Measurements from ENCODE around the gene PANK4.
"Not testable (repeated sequence)": the region's sequence is repeated elsewhere in the genome, so short reads cannot be mapped to it uniquely, and the experiment has no call there.

The PANK4 gene

DNA sequence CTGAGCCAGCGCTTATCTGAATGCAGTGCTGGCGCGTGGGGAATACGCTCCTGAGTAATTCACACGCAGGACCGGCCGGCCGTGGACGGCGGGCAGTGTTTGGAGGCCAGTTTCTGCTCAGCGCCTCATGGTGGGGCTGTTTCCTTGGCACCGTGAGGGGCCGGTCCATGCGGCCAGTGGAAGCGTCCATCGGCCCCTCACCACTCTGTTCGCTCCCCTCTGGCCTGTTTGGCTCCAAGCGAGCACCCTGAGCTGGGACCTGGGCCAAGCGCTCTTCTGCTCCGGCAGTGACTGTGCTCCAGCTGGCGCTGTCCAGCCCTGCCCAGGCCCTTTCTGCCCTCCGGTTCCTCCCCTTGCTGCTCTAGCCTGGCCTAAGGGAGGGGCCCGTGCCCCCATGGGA is 66.6 kb downstream of the PANK4 start:
- ATAC-seq = peak; percentile 76
- TF ChIP-seq CSDC2 (CRISPR knock-in tag; IDR thresholded peaks at IDR 0.05) (no peak), ZNF70 (CRISPR knock-in tag; IDR thresholded peaks at IDR 0.05) (no peak), ISL1 (CRISPR knock-in tag; IDR thresholded peaks at IDR 0.05) (no peak), ZNF565 (CRISPR knock-in tag; conservative IDR thresholded peaks at IDR 0.05; ENCODE audit: low read depth) (no peak), ZNF8 (CRISPR knock-in tag; IDR thresholded peaks at IDR 0.05) (no peak)
- TF ChIP-seq, protein P1, sequence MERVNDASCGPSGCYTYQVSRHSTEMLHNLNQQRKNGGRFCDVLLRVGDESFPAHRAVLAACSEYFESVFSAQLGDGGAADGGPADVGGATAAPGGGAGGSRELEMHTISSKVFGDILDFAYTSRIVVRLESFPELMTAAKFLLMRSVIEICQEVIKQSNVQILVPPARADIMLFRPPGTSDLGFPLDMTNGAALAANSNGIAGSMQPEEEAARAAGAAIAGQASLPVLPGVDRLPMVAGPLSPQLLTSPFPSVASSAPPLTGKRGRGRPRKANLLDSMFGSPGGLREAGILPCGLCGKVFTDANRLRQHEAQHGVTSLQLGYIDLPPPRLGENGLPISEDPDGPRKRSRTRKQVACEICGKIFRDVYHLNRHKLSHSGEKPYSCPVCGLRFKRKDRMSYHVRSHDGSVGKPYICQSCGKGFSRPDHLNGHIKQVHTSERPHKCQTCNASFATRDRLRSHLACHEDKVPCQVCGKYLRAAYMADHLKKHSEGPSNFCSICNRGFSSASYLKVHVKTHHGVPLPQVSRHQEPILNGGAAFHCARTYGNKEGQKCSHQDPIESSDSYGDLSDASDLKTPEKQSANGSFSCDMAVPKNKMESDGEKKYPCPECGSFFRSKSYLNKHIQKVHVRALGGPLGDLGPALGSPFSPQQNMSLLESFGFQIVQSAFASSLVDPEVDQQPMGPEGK (CRISPR knock-in tag; IDR thresholded peaks at IDR 0.05; ENCODE audit: borderline replicate concordance) = no peak
- TF ChIP-seq, protein P2, sequence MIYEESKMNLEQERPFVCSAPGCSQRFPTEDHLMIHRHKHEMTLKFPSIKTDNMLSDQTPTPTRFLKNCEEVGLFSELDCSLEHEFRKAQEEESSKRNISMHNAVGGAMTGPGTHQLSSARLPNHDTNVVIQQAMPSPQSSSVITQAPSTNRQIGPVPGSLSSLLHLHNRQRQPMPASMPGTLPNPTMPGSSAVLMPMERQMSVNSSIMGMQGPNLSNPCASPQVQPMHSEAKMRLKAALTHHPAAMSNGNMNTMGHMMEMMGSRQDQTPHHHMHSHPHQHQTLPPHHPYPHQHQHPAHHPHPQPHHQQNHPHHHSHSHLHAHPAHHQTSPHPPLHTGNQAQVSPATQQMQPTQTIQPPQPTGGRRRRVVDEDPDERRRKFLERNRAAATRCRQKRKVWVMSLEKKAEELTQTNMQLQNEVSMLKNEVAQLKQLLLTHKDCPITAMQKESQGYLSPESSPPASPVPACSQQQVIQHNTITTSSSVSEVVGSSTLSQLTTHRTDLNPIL (CRISPR knock-in tag; IDR thresholded peaks at IDR 0.05; ENCODE audit: low read depth) = no peak

DNA sequence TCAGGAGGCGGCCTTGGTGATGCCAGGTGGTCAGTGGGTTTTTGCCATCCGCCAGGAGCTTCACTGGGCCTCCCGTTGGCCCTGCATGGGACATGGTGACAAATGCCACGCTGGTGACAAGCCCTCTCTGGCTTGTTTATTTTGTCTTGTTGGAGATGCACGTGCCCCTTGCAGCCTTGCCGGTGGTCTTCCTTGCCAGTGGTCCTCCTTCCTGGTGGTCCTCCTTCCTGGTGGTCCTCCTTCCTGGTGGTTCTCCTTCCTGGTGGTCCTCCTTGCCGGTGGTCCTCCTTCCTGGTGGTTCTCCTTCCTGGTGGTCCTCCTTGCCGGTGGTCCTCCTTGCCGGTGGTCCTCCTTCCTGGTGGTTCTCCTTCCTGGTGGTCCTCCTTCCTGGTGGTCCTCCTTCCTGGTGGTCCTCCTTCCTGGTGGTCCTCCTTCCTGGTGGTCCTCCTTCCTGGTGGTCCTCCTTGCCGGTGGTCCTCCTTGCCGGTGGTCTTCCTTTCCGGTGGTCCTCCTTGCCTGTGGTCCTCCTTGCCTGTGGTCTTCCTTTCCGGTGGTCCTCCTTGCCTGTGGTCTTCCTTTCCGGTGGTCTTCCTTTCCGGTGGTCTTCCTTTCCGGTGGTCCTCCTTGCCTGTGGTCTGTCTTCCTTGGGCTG is 67.2 kb downstream of the PANK4 start:
- ATAC-seq = not testable (repeated sequence)

DNA sequence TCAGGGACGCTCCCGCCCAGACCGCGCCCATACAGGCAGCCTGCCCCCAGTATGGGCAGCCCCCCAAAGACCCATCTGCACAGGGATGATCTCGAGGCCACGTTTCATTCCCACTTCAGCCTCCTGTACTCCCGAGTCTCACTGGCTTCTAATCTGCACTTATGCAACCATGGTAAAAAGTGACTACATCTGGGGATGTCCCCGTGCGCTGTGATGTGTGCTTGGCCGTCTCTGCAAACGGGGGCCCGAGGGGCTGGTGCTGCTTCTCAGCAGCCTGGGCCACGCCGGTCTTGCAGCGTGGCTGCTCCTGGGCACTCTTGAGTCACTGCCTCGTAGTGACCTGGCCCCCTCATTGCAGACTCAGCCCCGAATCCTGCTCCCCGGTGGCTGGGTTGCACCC is 67.7 kb downstream of the PANK4 start:
- ATAC-seq = no peak
- TF ChIP-seq OSR1 (CRISPR knock-in tag; IDR thresholded peaks at IDR 0.05) (no peak), ZFP3 (CRISPR knock-in tag; IDR thresholded peaks at IDR 0.05) (no peak), SNAI2 (CRISPR knock-in tag; IDR thresholded peaks at IDR 0.05) (no peak), ZFP30 (CRISPR knock-in tag; IDR thresholded peaks at IDR 0.05) (no peak), ZNF70 (CRISPR knock-in tag; IDR thresholded peaks at IDR 0.05) (no peak), ISL1 (CRISPR knock-in tag; IDR thresholded peaks at IDR 0.05) (no peak), BACH2 (CRISPR knock-in tag; IDR thresholded peaks at IDR 0.05; ENCODE audit: borderline replicate concordance) (no peak)
- TF ChIP-seq, protein P1 (CRISPR knock-in tag; IDR thresholded peaks at IDR 0.05; ENCODE audit: borderline replicate concordance) = no peak
- TF ChIP-seq, protein P3, sequence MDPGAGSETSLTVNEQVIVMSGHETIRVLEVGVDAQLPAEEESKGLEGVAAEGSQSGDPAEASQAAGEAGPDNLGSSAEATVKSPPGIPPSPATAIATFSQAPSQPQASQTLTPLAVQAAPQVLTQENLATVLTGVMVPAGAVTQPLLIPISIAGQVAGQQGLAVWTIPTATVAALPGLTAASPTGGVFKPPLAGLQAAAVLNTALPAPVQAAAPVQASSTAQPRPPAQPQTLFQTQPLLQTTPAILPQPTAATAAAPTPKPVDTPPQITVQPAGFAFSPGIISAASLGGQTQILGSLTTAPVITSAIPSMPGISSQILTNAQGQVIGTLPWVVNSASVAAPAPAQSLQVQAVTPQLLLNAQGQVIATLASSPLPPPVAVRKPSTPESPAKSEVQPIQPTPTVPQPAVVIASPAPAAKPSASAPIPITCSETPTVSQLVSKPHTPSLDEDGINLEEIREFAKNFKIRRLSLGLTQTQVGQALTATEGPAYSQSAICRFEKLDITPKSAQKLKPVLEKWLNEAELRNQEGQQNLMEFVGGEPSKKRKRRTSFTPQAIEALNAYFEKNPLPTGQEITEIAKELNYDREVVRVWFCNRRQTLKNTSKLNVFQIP (CRISPR knock-in tag; IDR thresholded peaks at IDR 0.05; ENCODE audit: borderline replicate concordance, low read depth) = no peak

Data from SK-N-SH treated with all-trans-retinoic acid at 6 μM for 48 hours (cell line).